Hematopoietic multipotent progenitor cell treated with erythropoietin and hydrocortisone succinate and interleukin-3 and kit ligand, for 15 days (in vitro differentiated cells): ENCODE data around the gene ATP5PD.
A peak's percentile ranks its signal among the peaks of the same experiment; 100 is the strongest.

ENCODE experiments used
- DNase-seq: peaks from one replicate; pipeline ENCODE4 v3.0.0-alpha.2; 2015; ENCODE audit warnings: low spot score

Gene ATP5PD

GRCh38 chr17:75046407-75047289 lies at the start of gene ATP5PD, which contains the start of gene KCTD2:
ATP5PD (minus strand) TSS chr17:75046969; CDS start chr17:75042650, 4,319 bp downstream.
KCTD2 (plus strand) TSS chr17:75047225; CDS start chr17:75047251, 26 bp downstream.
- DNase-seq = peak; percentile 95

- peak; percentile 93 for DNase-seq
Observed at GRCh38 chr17:75096082-75096625, 49.4 kb upstream of the ATP5PD start.

DNA sequence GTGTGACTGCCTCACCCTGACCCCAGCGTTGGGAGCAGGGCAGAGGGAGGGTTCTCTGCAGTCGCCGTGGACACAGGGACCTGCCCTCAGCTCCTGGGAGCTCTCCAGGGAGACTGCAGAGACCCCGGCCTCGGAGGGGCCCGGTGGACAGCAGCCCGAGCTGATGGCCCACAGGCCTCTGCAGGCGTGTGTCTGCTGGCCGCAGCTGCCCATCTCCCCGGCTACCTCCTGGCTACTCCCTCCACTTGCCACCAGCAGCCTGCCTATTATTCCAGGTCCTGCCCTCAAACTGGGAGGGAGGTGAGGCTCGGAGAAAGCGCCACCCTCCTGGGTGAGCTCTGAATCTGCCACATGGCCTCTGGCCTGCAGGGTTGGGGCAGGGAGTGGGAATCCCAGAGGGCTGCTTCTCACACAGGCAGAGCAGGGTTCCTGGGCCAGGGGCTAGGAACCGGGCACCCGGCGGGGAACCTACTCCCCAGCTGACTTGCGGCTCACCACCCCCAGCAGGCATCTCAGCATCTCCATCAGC lies 48.2 kb upstream of the ATP5PD start:
- no peak for DNase-seq

DNA sequence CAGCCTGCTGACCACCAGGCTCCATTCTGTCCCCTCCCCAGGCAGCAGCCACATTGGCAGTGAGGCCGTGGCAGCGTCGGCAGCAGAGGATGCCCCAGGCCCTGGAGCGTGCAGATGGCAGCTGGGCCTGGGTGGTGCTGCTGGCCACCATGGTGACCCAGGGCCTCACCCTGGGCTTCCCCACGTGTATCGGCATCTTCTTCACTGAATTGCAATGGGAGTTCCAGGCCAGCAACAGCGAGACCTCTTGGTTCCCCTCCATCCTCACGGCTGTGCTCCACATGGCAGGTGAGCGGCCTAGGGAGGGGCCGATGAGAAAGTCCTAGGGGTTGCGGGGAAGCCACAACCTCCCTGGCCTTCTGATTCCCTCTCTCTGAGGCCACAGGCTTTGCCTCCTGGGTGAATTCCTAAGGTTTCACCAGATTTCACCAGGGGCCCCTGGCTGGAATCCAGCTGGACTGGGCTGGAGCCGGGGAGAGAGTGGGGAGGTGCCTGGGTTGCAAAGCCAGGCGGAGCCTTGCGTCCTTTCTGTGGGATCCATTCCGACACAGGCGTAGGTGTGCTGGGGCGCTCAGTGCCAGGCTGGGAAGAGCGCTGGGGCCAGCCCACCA lies 46.9 kb upstream of the ATP5PD start:
- DNase-seq = no peak

- peak; percentile 65 for DNase-seq
Observed at GRCh38 chr17:75091855-75092327, 45.1 kb upstream of the ATP5PD start.

- DNase-seq = peak; percentile 58
Observed at GRCh38 chr17:75090871-75091854, 44.4 kb upstream of the ATP5PD start.

- DNase-seq = no peak
Observed at GRCh38 chr17:75088465-75089417, 42.0 kb upstream of the ATP5PD start.

GRCh38 chr17:75087558-75088453 lies 41.0 kb upstream of the ATP5PD start, which contains the start of gene SLC16A5:
SLC16A5 (plus strand) TSS chr17:75087954; CDS start chr17:75093637, 5,683 bp downstream.
- DNase-seq = no peak

GRCh38 chr17:75087182-75087557 lies 40.4 kb upstream of the ATP5PD start:
- no peak for DNase-seq

DNA sequence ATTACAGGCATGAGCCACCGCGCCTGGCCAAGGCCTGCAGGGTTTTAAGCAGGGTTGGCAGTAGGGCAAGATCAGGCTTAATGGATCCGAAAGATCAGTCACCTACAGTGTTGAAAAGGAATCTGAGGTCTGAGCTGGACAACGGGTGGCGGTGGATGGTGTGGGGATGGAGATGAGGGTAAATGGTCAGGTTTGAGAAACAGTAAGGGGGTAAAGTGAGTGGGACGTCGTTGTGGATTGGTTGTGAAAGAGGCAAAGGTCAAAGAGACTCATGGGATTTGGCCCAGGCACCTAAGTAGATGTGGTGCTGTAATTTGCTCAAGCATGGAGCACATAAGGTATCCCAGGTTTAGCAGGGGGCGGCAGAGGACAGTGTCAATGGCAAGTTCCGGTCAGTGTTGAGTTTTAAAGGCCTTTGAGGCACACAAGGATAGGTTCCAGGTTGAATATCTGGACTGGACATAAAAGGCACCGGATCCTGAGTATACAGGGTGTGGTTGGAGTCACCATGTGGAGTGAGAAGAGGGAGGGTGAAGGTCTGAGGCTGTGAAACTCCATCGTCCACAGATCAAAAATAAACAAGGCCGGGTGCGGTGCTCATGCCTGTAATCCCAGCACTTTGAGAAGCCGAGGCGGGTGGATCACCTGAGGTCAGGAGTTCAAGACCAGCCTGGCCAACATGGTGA lies 39.9 kb upstream of the ATP5PD start:
- no peak for DNase-seq

DNA sequence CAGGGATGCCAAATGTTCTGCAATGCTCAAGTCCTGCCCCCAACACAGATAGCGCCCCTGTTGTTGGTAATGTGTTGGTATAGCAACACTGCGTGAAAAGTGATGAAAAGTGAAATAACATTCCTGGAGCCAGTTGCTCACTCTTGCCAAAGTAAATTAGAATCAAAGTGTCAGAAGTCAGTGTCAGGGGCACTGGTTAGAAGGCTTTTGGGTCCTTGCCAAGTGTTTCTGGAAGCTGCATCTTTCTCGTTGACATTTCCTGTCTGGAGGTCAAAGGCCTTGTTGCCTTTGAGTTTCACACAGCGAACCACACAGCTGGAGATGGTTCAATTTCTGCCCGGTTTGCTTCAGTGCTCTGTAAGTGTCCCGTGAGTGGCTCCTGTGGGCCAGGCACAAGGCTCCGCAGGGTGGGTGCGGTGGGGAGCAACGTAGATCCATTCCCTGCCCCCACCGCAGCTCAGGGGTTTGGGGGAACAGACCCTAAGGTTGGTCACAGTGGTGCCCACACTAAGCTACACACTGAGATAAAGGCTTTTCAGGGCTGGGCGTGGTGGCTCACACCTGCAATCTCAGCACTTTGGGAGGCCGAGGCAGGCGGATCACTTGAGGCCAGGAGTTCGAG lies 37.4 kb upstream of the ATP5PD start:
- DNase-seq = no peak

DNA sequence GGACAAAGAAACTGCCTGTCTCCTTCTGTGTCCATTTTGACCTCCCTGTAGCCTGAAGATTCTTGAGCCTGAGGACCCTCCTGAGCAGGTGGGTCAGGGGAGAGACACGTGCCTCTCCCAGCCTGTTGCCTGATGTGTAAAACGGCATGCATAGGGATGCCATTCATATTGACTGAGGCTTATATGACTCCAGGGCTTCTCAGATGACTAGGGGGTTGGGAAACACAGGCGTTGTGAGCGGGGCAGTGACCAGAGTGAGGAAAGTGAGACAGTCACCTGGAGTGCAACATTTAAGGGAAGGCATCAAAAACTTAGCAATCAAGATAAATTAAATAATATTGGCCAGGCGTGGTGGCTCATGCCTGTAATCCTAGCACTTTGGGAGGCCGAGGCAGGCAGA lies 35.9 kb upstream of the ATP5PD start:
- no peak for DNase-seq

DNA sequence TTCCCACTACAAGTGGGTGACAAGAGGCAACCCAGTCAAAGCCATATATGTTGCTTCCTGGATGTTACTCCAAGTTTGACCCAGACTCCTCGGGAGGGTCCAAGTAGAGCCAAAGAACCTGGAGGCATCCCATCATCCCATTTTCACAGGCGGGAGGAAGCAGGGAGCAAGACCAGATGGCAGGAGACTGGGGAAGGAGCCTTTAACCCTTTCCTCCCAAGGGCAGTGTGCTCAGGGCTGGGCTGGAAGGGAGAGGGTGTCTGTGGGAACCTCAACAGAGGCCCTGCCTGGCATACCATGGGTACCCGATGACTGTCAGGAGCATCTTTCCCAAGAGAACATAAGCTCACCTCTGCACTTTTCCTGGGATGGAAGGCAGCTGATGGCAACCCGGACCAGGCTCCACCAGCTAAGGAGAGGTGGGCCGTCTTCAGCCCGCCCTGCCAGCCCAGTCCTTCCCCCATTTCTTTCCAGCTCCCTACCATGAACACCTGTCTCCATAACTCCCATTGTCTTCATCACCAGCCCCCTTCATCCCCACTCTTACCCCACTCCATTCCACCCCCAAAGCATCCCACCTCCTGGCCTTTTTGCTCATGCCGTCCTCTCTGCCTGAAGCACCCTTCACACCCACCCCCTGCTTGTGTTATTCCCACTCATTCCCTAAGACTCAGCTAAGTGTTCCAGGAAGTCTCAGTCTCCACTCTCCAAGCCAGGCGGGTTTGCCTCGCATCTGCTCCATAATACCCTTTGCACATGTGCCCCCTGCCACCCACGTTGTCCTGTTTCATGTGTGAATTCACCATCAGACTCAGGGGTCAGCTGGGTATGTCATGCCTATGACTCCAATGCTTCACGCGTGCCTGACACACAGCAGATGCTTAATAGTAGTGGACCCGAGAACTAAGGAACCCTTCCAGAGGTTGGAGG lies 35.1 kb upstream of the ATP5PD start:
- DNase-seq = no peak

DNA sequence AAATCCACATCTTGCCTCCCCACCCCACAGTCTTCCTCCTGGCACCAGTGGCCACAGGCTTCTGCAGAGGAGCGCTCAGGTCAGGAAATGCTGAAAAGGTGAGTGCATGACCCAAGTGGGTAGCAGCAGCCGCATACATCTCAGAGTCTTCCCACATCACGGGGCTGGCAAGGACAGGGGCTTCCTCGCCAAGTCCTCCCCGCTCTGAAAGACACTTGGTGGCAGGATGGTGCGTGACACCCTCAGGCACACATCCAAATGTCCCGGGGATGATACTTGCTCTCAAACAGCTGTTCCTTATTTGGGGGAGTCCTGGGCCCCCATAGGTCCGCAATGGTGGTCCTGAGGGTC lies 32.2 kb upstream of the ATP5PD start:
- no peak for DNase-seq

DNA sequence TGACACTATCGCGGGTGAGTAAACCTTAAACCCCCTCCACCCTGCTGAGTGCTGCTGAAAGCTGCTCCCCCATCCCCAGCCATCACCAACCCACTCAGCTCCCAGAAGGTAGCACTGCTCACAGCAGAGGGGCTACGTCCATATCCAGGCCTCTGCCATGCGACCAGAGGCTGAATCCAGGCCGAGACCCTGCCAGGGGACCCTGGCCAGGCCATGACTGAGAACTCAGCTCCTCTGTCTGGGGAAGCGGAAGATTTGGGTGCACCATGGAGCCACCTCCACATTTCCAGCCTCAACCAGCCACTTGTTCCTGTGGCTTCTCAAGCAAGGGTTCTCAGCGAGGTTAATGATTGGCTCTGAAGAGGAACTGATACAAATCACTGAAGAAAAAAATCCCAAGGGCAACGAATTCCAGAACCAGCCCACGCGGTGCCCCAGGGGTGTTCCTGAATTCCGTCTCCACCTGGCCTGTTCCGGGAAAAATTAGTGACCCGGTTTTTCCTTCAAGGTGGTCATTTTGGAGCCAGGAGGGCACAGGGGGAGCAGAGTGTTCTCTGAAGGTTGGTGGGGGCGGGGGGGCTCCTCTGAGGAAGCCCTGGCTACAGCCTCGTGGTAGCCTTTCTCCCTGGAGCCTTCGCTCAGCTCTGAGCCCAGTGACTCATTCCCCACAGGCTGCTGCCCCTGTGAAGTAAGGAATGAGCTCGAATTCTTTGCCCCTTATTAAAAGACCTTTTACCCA lies 31.7 kb upstream of the ATP5PD start:
- no peak for DNase-seq
